SIG-M5 (cell line): ENCODE measurements around the gene DCST2.

Source experiments
- DNase-seq: peaks from one replicate; lab custom pipeline; 2025; lab: John Stamatoyannopoulos, UW

The DCST2 gene

GRCh38 chr1:155069551-155070157 lies 36.1 kb upstream of the DCST2 start:
- DNase-seq: no peak

- DNase-seq: no peak
These were observed 35.0 kb upstream of the DCST2 start for GRCh38 chr1:155068599-155068998.

GRCh38 chr1:155066777-155067176 lies 33.2 kb upstream of the DCST2 start:
- DNase-seq: no peak

GRCh38 chr1:155064832-155065429 lies 31.4 kb upstream of the DCST2 start:
- no peak for DNase-seq

GRCh38 chr1:155064111-155064831 lies 30.7 kb upstream of the DCST2 start:
- no peak for DNase-seq

- peak; percentile 52 for DNase-seq
These were observed 30.0 kb upstream of the DCST2 start, which contains the start of gene EFNA4 for GRCh38 chr1:155063550-155064110. EFNA4 (plus strand) TSS chr1:155063740; CDS start chr1:155063824, 84 bp downstream.

- DNase-seq: no peak
These were observed 29.3 kb upstream of the DCST2 start for GRCh38 chr1:155062702-155063411.

GRCh38 chr1:155062151-155062686 lies 28.6 kb upstream of the DCST2 start:
- no peak for DNase-seq

- DNase-seq: no peak
These were observed 28.0 kb upstream of the DCST2 start for GRCh38 chr1:155061381-155062150.

GRCh38 chr1:155060736-155061135 lies 27.2 kb upstream of the DCST2 start:
- no peak for DNase-seq

- DNase-seq: no peak
These were observed 24.2 kb upstream of the DCST2 start for GRCh38 chr1:155057788-155058211.

GRCh38 chr1:155057104-155057503 lies 23.5 kb upstream of the DCST2 start:
- no peak for DNase-seq

GRCh38 chr1:155053531-155054105 lies 20.0 kb upstream of the DCST2 start:
- no peak for DNase-seq

- DNase-seq: no peak
These were observed 19.1 kb upstream of the DCST2 start for GRCh38 chr1:155052439-155053395.

- no peak for DNase-seq
These were observed 18.3 kb upstream of the DCST2 start for GRCh38 chr1:155051777-155052398.

GRCh38 chr1:155051342-155051776 lies 17.8 kb upstream of the DCST2 start:
- no peak for DNase-seq

- no peak for DNase-seq
These were observed 17.2 kb upstream of the DCST2 start, which contains the start of gene ADAM15 for GRCh38 chr1:155050560-155051341. ADAM15 (plus strand) TSS chr1:155051316; CDS start chr1:155051387, 71 bp downstream.
